Testis (tissue), 3 donors: ENCODE results near the gene CCR7. TPM values are rescaled to one million over a fixed set of nuclear protein-coding genes. Genes with fewer than 3 reads are reported as not detected.

Experiments used
- DNase-seq: peaks from one replicate; pipeline ENCODE4 v3.0.0-alpha.2; 2019
- H3K27ac ChIP-seq, 2 donors: fragments of 200-600 bp; sonication (generic); one replicate each; pipeline ENCODE4 v1.5.1; 2019
- H3K27me3 ChIP-seq: fragments of 200-600 bp; sonication (generic); one replicate; pipeline ENCODE4 v1.5.1; 2019
- H3K36me3 ChIP-seq: fragments of 200-600 bp; sonication (generic); one replicate; pipeline ENCODE4 v1.5.1; 2017; ENCODE audit warnings: low read depth; ENCODE audit errors: missing control alignments
- H3K4me1 ChIP-seq: fragments of 200-600 bp; sonication (generic); one replicate; pipeline ENCODE4 v1.5.1; 2019
- H3K4me3 ChIP-seq, 2 donors: fragments of 200-600 bp; sonication (generic); one replicate each; pipeline ENCODE4 v1.5.1; 2017 to 2019
- H3K9me3 ChIP-seq: fragments of 200-600 bp; sonication (generic); one replicate; pipeline ENCODE4 v1.5.1; 2017
- POLR2A ChIP-seq: fragments of 450-650 bp; IDR thresholded peaks from one replicate; pipeline ENCODE4 v1.6.1; 2017; ENCODE audit warnings: antibody characterized with exemption, mild to moderate bottlenecking, moderate library complexity
- WGBS, 2 donors: methylation state at CpG; one replicate each; pipeline ENCODE4 v1.1.5; 2018; 5-methylcytosine and 5-hydroxymethylcytosine counted together
- intact Hi-C: fragments of 100-400 bp; cut with DNase I; formaldehyde crosslinking; loops from one replicate; pipeline ENCODE4 v1.15.1; 2023; ENCODE audit warnings: low total_unique reads
- polyA plus RNA-seq: library from polyadenylated mRNA; stranded (reverse); fragments of 350-450 nt; fragmentation: Illumina TruSeq; extraction: RNeasy Lipid Tissue Mini Kit (QIAGEN cat#74804); gene quantifications from one replicate; pipeline ENCODE4 v1.2.3, GENCODE V29; 2014; ENCODE audit warnings: low read depth, low replicate concordance; ENCODE audit not compliant: insufficient read depth
- total RNA-seq, 2 donors: library from RNA; depleted of rRNA; stranded (reverse); fragments of >200 nt; gene quantifications; one replicate each; pipeline ENCODE4 v1.2.3, GENCODE V29; 2016
- TF ChIP-seq, protein P1 (sequence below), 3 experiments: fragments of 450-650 bp in 2 of 3; fragments of 200-600 bp in 1 of 3; sonication (generic) in 1 of 3; IDR thresholded peaks; one replicate each; pipeline ENCODE4 v1.5.1; 2016 to 2019; ENCODE audit warnings: antibody characterized with exemption in 3 of 3, mild to moderate bottlenecking in 2 of 3, moderate library complexity in 1 of 3

Gene CCR7
- total and polyA plus RNA-seq, 3 donors from 2014 or later = 0.87 to 1.5 (median 1.3) TPM

GRCh38 chr17:40559954-40560591 is 5.2 kb downstream of the CCR7 start:
- peak; percentile 95 for DNase-seq
- 17 to 19% methylated on average over 10 to 13 of the region's 13 CpGs for WGBS, 2 donors
- H3K9me3 ChIP-seq = no peaks in the 10 kb centered on the region
- no peaks in the 10 kb centered on the region for H3K36me3 ChIP-seq
- intact Hi-C loops = loop anchor here (5.0 kb wide), 1 partner anchor 118 kb away; the partner anchor contains the start of gene IGFBP4
- H3K4me1 ChIP-seq = peaks cover 40% of the 10 kb centered on the region
- TF ChIP-seq POLR2A = no peak
- TF ChIP-seq, protein P1, sequence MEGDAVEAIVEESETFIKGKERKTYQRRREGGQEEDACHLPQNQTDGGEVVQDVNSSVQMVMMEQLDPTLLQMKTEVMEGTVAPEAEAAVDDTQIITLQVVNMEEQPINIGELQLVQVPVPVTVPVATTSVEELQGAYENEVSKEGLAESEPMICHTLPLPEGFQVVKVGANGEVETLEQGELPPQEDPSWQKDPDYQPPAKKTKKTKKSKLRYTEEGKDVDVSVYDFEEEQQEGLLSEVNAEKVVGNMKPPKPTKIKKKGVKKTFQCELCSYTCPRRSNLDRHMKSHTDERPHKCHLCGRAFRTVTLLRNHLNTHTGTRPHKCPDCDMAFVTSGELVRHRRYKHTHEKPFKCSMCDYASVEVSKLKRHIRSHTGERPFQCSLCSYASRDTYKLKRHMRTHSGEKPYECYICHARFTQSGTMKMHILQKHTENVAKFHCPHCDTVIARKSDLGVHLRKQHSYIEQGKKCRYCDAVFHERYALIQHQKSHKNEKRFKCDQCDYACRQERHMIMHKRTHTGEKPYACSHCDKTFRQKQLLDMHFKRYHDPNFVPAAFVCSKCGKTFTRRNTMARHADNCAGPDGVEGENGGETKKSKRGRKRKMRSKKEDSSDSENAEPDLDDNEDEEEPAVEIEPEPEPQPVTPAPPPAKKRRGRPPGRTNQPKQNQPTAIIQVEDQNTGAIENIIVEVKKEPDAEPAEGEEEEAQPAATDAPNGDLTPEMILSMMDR (IDR thresholded peaks at IDR 0.05) = peak; percentile 94 to 97 (median 94)
- H3K27ac ChIP-seq = peak overlapping the region; percentile 65 to 70
- no peaks in the 10 kb centered on the region for H3K27me3 ChIP-seq
- H3K4me3 ChIP-seq = peak overlapping the region; percentile 22 to 30

- no peak overlapping the region for H3K4me3 ChIP-seq
- H3K36me3 ChIP-seq = no peaks in the 10 kb centered on the region
- no peaks in the 10 kb centered on the region for H3K9me3 ChIP-seq
- TF ChIP-seq, protein P1 (IDR thresholded peaks at IDR 0.05) = no peak
- no peak for TF ChIP-seq POLR2A
- DNase-seq = no peak
- peaks cover 45% of the 10 kb centered on the region for H3K4me1 ChIP-seq
- WGBS, 2 donors = 83 to 90% methylated on average over 5 of the region's 5 CpGs
- H3K27me3 ChIP-seq = no peaks in the 10 kb centered on the region
- H3K27ac ChIP-seq = no peak overlapping the region
- intact Hi-C loops = loop anchor here (5.0 kb wide), 1 partner anchor 117 kb away; the partner anchor contains the start of gene IGFBP4
These were observed 5.7 kb downstream of the CCR7 start for GRCh38 chr17:40559564-40559916.

GRCh38 chr17:40558890-40559563 is 6.2 kb downstream of the CCR7 start:
- peak; percentile 65 for DNase-seq
- H3K36me3 ChIP-seq = no peaks in the 10 kb centered on the region
- no peaks in the 10 kb centered on the region for H3K9me3 ChIP-seq
- TF ChIP-seq POLR2A = no peak
- TF ChIP-seq, protein P1 (IDR thresholded peaks at IDR 0.05) = no peak
- WGBS, 2 donors = 78% methylated on average over 6 to 10 of the region's 10 CpGs
- intact Hi-C loops = loop anchor here (5.0 kb wide), 1 partner anchor 117 kb away; the partner anchor contains the start of gene IGFBP4
- peak overlapping the region; percentile 25 to 71 for H3K27ac ChIP-seq
- H3K4me1 ChIP-seq = peaks cover 50% of the 10 kb centered on the region
- H3K27me3 ChIP-seq = no peaks in the 10 kb centered on the region
- H3K4me3 ChIP-seq = no peak overlapping the region

DNA sequence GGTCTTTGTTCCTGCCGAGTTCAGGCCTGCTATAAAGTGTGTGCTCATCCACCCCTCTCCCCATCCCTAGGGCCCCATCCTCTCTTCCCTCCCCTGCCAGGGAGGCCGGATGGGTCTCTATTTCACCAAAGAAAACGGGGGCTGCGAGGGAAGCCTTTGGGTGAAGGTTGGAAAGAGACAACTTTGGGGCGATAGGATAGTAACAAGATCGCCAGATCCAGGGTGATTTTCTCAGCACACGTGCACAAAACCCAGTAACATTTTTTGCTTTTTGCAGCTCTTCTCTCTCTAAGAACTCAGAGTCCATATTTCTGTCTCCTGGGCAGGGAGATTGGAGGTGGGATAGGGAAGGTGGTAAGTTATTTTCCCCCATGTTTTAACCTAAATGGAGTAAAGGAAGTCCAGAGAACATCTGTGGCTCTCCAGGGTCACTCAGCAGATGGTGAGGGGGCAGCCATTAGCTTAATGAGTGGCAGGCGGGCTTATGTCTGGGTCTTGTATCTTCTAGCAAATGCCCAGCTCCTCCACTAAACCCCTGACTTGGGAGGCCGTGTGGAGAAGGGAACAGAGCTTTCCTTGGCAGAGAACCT is 6.9 kb downstream of the CCR7 start:
- no peak for DNase-seq
- Histone ChIP-seq H3K27me3 (no peaks in the 10 kb centered on the region), H3K4me1 (peaks cover 57% of the 10 kb centered on the region), H3K9me3 (no peaks in the 10 kb centered on the region), H3K4me3 (no peak overlapping the region), H3K36me3 (no peaks in the 10 kb centered on the region), H3K27ac (peak overlapping the region; percentile 25 to 71)
- TF ChIP-seq, protein P1 (IDR thresholded peaks at IDR 0.05) = no peak
- TF ChIP-seq POLR2A = no peak
- WGBS, 2 donors = 77 to 78% methylated on average over 9 of the region's 9 CpGs
- intact Hi-C loops = loop anchor here (5.0 kb wide), 1 partner anchor 116 kb away; the partner anchor contains the start of gene IGFBP4
